ENCODE data around the gene CDH12.

CDH12 gene

GRCh38 chr5:22411554-22412349 lies 441.4 kb downstream of the CDH12 start:
- Histone ChIP-seq H3K27ac (ENCODE audit: low read depth, low read length) (no peak overlapping the region), H2AFZ (ENCODE audit: low read length, unreplicated experiment) (no peak overlapping the region), H3K4me3 (ENCODE audit: low read depth, low read length) (no peak overlapping the region), H3K79me2 (ENCODE audit: control insufficient read depth, insufficient read depth, low read length, unreplicated experiment) (no peaks in the 10 kb centered on the region), H3K36me3 (ENCODE audit: insufficient read depth, low read length) (no peaks in the 10 kb centered on the region), H3K27me3 (ENCODE audit: insufficient read depth, low read length) (no peaks in the 10 kb centered on the region), H3K4me1 (ENCODE audit: control insufficient read depth, insufficient read depth, low read length, unreplicated experiment) (no peaks in the 10 kb centered on the region)

DNA sequence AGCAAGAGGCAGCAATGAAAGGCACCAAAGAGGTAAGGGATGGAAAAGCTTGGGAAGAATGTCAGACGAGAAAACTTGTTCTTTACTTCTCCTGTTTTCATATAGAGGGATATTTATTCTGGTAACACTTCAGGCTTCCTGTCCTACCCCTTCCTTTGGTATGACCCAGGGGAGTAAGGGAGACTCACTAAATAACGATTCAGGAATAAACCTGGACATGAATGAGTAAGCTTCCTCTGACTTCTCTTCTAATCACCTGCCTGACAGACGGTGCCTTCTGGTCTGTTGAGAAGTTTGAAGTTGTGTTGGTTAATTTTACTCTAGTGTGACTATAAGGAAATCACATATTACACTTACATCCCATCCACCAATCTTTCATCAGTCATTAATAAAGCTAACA lies 461.2 kb downstream of the CDH12 start:
- no peaks in the 10 kb centered on the region for H3K27me3 ChIP-seq (ENCODE audit: insufficient read depth, low read length)
- no peaks in the 10 kb centered on the region for H3K4me1 ChIP-seq (ENCODE audit: control insufficient read depth, insufficient read depth, low read length, unreplicated experiment)
- no peaks in the 10 kb centered on the region for H3K36me3 ChIP-seq (ENCODE audit: insufficient read depth, low read length)
- no peak overlapping the region for H3K4me3 ChIP-seq (ENCODE audit: low read depth, low read length)
- H3K79me2 ChIP-seq (ENCODE audit: control insufficient read depth, insufficient read depth, low read length, unreplicated experiment): no peaks in the 10 kb centered on the region
- H3K27ac ChIP-seq (ENCODE audit: low read depth, low read length): no peak overlapping the region
- no peak overlapping the region for H2AFZ ChIP-seq (ENCODE audit: low read length, unreplicated experiment)

GRCh38 chr5:22390888-22391287 lies 462.3 kb downstream of the CDH12 start:
- no peak overlapping the region for H3K4me3 ChIP-seq (ENCODE audit: low read depth, low read length)
- no peak overlapping the region for H3K27ac ChIP-seq (ENCODE audit: low read depth, low read length)
- no peaks in the 10 kb centered on the region for H3K36me3 ChIP-seq (ENCODE audit: insufficient read depth, low read length)
- no peak overlapping the region for H2AFZ ChIP-seq (ENCODE audit: low read length, unreplicated experiment)
- no peaks in the 10 kb centered on the region for H3K4me1 ChIP-seq (ENCODE audit: control insufficient read depth, insufficient read depth, low read length, unreplicated experiment)
- H3K79me2 ChIP-seq (ENCODE audit: control insufficient read depth, insufficient read depth, low read length, unreplicated experiment): no peaks in the 10 kb centered on the region
- H3K27me3 ChIP-seq (ENCODE audit: insufficient read depth, low read length): no peaks in the 10 kb centered on the region

DNA sequence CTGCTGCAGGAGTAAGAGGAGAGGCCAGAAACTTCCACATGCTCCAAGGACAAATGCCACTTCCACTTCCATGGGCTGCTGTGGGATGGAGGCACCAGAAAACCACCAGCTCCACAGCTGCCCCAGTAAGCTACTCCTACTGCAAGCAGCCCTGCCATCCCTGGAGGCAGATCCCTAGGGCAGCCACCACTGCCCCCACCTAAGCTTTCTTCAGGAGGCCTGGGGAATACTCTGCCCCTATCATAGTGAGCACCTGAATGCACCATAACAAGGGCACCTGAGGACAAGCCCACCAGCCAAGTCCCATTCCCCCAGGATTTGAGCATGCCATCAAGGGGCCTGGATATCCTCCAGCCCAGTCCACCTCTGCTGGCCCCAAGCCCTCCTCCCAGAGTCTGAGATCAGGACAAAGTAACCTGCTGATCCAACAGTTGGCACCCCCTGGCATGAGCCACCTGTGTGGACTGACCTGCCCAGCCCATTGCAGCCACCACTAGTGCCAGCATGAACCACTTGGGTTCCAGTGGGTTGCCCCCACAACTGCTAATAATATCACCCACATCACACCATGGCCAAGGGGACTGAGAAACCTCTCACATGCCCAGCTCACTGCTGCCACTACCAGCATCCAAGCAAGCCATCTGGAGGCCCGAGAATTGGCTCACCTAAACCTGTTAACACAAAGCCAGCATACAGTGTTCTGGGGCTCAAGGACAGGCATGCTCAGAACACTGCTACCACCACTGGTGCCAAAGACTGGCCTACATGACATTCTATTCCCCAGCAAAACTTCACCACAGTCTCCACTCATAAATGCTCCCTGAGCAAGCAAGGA lies 480.1 kb downstream of the CDH12 start:
- Histone ChIP-seq H3K27ac (ENCODE audit: low read depth, low read length) (no peak overlapping the region), H3K4me1 (ENCODE audit: control insufficient read depth, insufficient read depth, low read length, unreplicated experiment) (no peaks in the 10 kb centered on the region), H3K36me3 (ENCODE audit: insufficient read depth, low read length) (no peaks in the 10 kb centered on the region), H2AFZ (ENCODE audit: low read length, unreplicated experiment) (no peak overlapping the region), H3K4me3 (ENCODE audit: low read depth, low read length) (no peak overlapping the region), H3K27me3 (ENCODE audit: insufficient read depth, low read length) (no peaks in the 10 kb centered on the region), H3K79me2 (ENCODE audit: control insufficient read depth, insufficient read depth, low read length, unreplicated experiment) (no peaks in the 10 kb centered on the region)

- Histone ChIP-seq H3K4me1 (ENCODE audit: control insufficient read depth, insufficient read depth, low read length, unreplicated experiment) (no peaks in the 10 kb centered on the region), H3K79me2 (ENCODE audit: control insufficient read depth, insufficient read depth, low read length, unreplicated experiment) (no peaks in the 10 kb centered on the region), H3K4me3 (ENCODE audit: low read depth, low read length) (no peak overlapping the region), H3K27me3 (ENCODE audit: insufficient read depth, low read length) (no peaks in the 10 kb centered on the region), H3K27ac (ENCODE audit: low read depth, low read length) (no peak overlapping the region), H2AFZ (ENCODE audit: low read length, unreplicated experiment) (no peak overlapping the region), H3K36me3 (ENCODE audit: insufficient read depth, low read length) (no peaks in the 10 kb centered on the region)
These were observed 480.8 kb downstream of the CDH12 start for GRCh38 chr5:22372376-22372775.

DNA sequence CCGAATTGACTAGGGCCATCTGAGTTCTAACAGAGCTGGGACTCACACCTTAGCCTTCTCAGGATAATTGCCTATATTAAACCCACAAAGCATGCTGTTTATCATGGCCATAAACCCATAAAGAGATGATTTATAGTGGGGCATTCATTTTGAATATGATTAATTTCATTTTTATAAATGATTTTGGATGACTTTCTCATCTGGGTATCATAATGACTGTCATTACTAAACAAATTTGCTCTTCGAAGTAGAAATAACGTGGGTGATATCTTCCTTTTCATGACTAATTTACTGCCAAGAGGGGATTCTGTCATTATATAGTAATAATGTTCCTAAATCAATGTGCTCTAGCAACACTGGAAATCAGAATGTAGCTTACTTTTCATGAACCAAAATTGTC lies 498.2 kb downstream of the CDH12 start:
- Histone ChIP-seq H3K79me2 (ENCODE audit: control insufficient read depth, insufficient read depth, low read length, unreplicated experiment) (no peaks in the 10 kb centered on the region), H3K27ac (ENCODE audit: low read depth, low read length) (no peak overlapping the region), H3K36me3 (ENCODE audit: insufficient read depth, low read length) (no peaks in the 10 kb centered on the region), H2AFZ (ENCODE audit: low read length, unreplicated experiment) (no peak overlapping the region), H3K4me3 (ENCODE audit: low read depth, low read length) (no peak overlapping the region), H3K27me3 (ENCODE audit: insufficient read depth, low read length) (no peaks in the 10 kb centered on the region), H3K4me1 (ENCODE audit: control insufficient read depth, insufficient read depth, low read length, unreplicated experiment) (no peaks in the 10 kb centered on the region)

GRCh38 chr5:22352493-22352892 lies 500.7 kb downstream of the CDH12 start:
- no peaks in the 10 kb centered on the region for H3K79me2 ChIP-seq (ENCODE audit: control insufficient read depth, insufficient read depth, low read length, unreplicated experiment)
- no peaks in the 10 kb centered on the region for H3K4me1 ChIP-seq (ENCODE audit: control insufficient read depth, insufficient read depth, low read length, unreplicated experiment)
- H3K27ac ChIP-seq (ENCODE audit: low read depth, low read length): no peak overlapping the region
- H2AFZ ChIP-seq (ENCODE audit: low read length, unreplicated experiment): no peak overlapping the region
- H3K4me3 ChIP-seq (ENCODE audit: low read depth, low read length): no peak overlapping the region
- H3K27me3 ChIP-seq (ENCODE audit: insufficient read depth, low read length): no peaks in the 10 kb centered on the region
- H3K36me3 ChIP-seq (ENCODE audit: insufficient read depth, low read length): no peaks in the 10 kb centered on the region

DNA sequence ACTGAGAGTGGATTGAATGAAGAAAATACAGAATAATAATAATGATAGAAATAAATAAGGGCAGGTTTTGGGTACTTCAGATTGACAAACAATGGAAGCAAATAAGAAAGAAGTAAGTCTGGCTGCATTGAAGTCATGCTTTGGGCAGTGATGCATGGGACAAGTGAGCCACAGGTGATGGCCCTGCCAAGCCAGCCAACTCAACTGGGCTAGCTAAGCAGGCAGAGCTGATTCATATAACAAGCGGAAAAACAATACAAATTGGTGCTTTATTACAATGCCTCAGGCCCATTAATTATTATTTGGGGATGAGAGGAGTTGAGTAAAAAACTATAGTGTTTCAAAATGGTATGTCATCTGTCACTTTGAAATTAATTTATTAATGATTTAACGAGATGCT lies 502.0 kb downstream of the CDH12 start:
- no peaks in the 10 kb centered on the region for H3K36me3 ChIP-seq (ENCODE audit: insufficient read depth, low read length)
- H3K79me2 ChIP-seq (ENCODE audit: control insufficient read depth, insufficient read depth, low read length, unreplicated experiment): no peaks in the 10 kb centered on the region
- H3K4me3 ChIP-seq (ENCODE audit: low read depth, low read length): no peak overlapping the region
- H2AFZ ChIP-seq (ENCODE audit: low read length, unreplicated experiment): no peak overlapping the region
- H3K27me3 ChIP-seq (ENCODE audit: insufficient read depth, low read length): no peaks in the 10 kb centered on the region
- H3K27ac ChIP-seq (ENCODE audit: low read depth, low read length): no peak overlapping the region
- H3K4me1 ChIP-seq (ENCODE audit: control insufficient read depth, insufficient read depth, low read length, unreplicated experiment): no peaks in the 10 kb centered on the region

- H3K4me3 ChIP-seq (ENCODE audit: low read depth, low read length): no peak overlapping the region
- no peak overlapping the region for H3K27ac ChIP-seq (ENCODE audit: low read depth, low read length)
- no peaks in the 10 kb centered on the region for H3K27me3 ChIP-seq (ENCODE audit: insufficient read depth, low read length)
- no peaks in the 10 kb centered on the region for H3K79me2 ChIP-seq (ENCODE audit: control insufficient read depth, insufficient read depth, low read length, unreplicated experiment)
- H3K36me3 ChIP-seq (ENCODE audit: insufficient read depth, low read length): no peaks in the 10 kb centered on the region
- H3K4me1 ChIP-seq (ENCODE audit: control insufficient read depth, insufficient read depth, low read length, unreplicated experiment): no peaks in the 10 kb centered on the region
- H2AFZ ChIP-seq (ENCODE audit: low read length, unreplicated experiment): no peak overlapping the region
These were observed 505.1 kb downstream of the CDH12 start for GRCh38 chr5:22348027-22348426.

GRCh38 chr5:22344000-22344399 lies 509.1 kb downstream of the CDH12 start:
- no peak overlapping the region for H3K4me3 ChIP-seq (ENCODE audit: low read depth, low read length)
- H3K79me2 ChIP-seq (ENCODE audit: control insufficient read depth, insufficient read depth, low read length, unreplicated experiment): no peaks in the 10 kb centered on the region
- H3K36me3 ChIP-seq (ENCODE audit: insufficient read depth, low read length): no peaks in the 10 kb centered on the region
- no peaks in the 10 kb centered on the region for H3K27me3 ChIP-seq (ENCODE audit: insufficient read depth, low read length)
- H3K4me1 ChIP-seq (ENCODE audit: control insufficient read depth, insufficient read depth, low read length, unreplicated experiment): no peaks in the 10 kb centered on the region
- H3K27ac ChIP-seq (ENCODE audit: low read depth, low read length): no peak overlapping the region
- H2AFZ ChIP-seq (ENCODE audit: low read length, unreplicated experiment): no peak overlapping the region

- no peak overlapping the region for H3K4me3 ChIP-seq (ENCODE audit: low read depth, low read length)
- no peaks in the 10 kb centered on the region for H3K79me2 ChIP-seq (ENCODE audit: control insufficient read depth, insufficient read depth, low read length, unreplicated experiment)
- no peaks in the 10 kb centered on the region for H3K36me3 ChIP-seq (ENCODE audit: insufficient read depth, low read length)
- no peak overlapping the region for H2AFZ ChIP-seq (ENCODE audit: low read length, unreplicated experiment)
- no peaks in the 10 kb centered on the region for H3K4me1 ChIP-seq (ENCODE audit: control insufficient read depth, insufficient read depth, low read length, unreplicated experiment)
- no peak overlapping the region for H3K27ac ChIP-seq (ENCODE audit: low read depth, low read length)
- no peaks in the 10 kb centered on the region for H3K27me3 ChIP-seq (ENCODE audit: insufficient read depth, low read length)
These were observed 511.7 kb downstream of the CDH12 start for GRCh38 chr5:22341406-22341805.
